ENCODE results near the gene KLB.

GRCh38 chr4:39467464-39467863 is 60.7 kb downstream of the KLB start:
- no peak for TF ChIP-seq CTCF (IDR thresholded peaks at IDR 0.05)
- no peak for TF ChIP-seq POLR2A (IDR thresholded peaks at IDR 0.05)
